CD4-positive, alpha-beta T cell (primary cell): ENCODE data around the gene ZSWIM5. TPM values are rescaled to one million over a fixed set of nuclear protein-coding genes. Genes with fewer than 3 reads are reported as not detected.
"Not testable (repeated sequence)": the region's sequence is repeated elsewhere in the genome, so short reads cannot be mapped to it uniquely, and the experiment has no call there.

Experiments used
- ATAC-seq: fragments of 200-7000 bp; cut with Tn5 transposase; one replicate; pipeline ENCODE4 v1.10.0; 2022; ENCODE audit warnings: mild to moderate bottlenecking; ENCODE audit not compliant: poor library complexity
- CTCF ChIA-PET: fragments of 350-600 bp; sonication (Branson Sonifier 250); formaldehyde crosslinking; loops from one replicate; lab custom pipeline; 2021; ENCODE audit warnings: antibody characterized with exemption, inconsistent platforms; lab: Charles Lee
- POLR2A ChIA-PET: fragments of 350-600 bp; sonication (Branson Sonifier 250); formaldehyde crosslinking; loops from one replicate; lab custom pipeline; 2021; ENCODE audit warnings: antibody characterized with exemption, inconsistent platforms; lab: Charles Lee
- DNase-seq, 14 experiments: peaks; one replicate each; pipeline ENCODE4 v3.0.0-alpha.2; 2013 to 2020; ENCODE audit warnings: mixed read lengths in 2 of 14
- H3K27ac ChIP-seq, 2 donors: one replicate each; pipeline versions ENCODE4 v1.5.1 to v1.7.0; 2013; ENCODE audit warnings: low read length in 2 of 2, low read depth in 1 of 2, mild to moderate bottlenecking in 1 of 2
- H3K27me3 ChIP-seq, 2 experiments: 1 replicate in 1 of 2; 2 replicates in 1 of 2; pipeline versions ENCODE4 v1.6.1 to v1.7.0; 2013; ENCODE audit warnings: low read length in 2 of 2, control low read depth in 1 of 2, mild to moderate bottlenecking in 1 of 2, moderate library complexity in 1 of 2; ENCODE audit not compliant: insufficient read depth in 2 of 2, control insufficient read depth in 1 of 2
- H3K36me3 ChIP-seq: one replicate; pipeline ENCODE4 v1.6.1; 2013; ENCODE audit warnings: low read length, control low read depth; ENCODE audit not compliant: insufficient read depth
- H3K4me1 ChIP-seq: one replicate; pipeline ENCODE4 v1.6.1; 2013; ENCODE audit warnings: low read length, control low read depth; ENCODE audit not compliant: insufficient read depth
- H3K4me3 ChIP-seq: one replicate; pipeline ENCODE4 v1.5.1; 2013; ENCODE audit warnings: mild to moderate bottlenecking, low read length, moderate library complexity
- H3K9me3 ChIP-seq, 2 experiments: 1 replicate in 1 of 2; 2 replicates in 1 of 2; pipeline versions ENCODE4 v1.6.1 to v1.7.0; 2013; ENCODE audit warnings: low read length in 2 of 2, mild to moderate bottlenecking in 2 of 2, control low read depth in 1 of 2, moderate library complexity in 1 of 2; ENCODE audit not compliant: control insufficient read depth in 1 of 2, insufficient read depth in 1 of 2
- H3K27ac Mint-ChIP-seq: one replicate; pipeline ENCODE4 v1.8.0; 2020; ENCODE audit warnings: mixed read lengths
- H3K27me3 Mint-ChIP-seq: one replicate; pipeline ENCODE4 v1.8.0; 2021; ENCODE audit warnings: mixed read lengths
- H3K36me3 Mint-ChIP-seq: one replicate; pipeline ENCODE4 v1.8.0; 2021; ENCODE audit warnings: low read depth, mixed read lengths
- H3K4me1 Mint-ChIP-seq: one replicate; pipeline ENCODE4 v1.8.0; 2021; ENCODE audit warnings: low read depth, mixed read lengths
- H3K4me3 Mint-ChIP-seq: one replicate; pipeline ENCODE4 v1.8.0; 2020; ENCODE audit warnings: mild to moderate bottlenecking, mixed read lengths
- H3K9me3 Mint-ChIP-seq: one replicate; pipeline ENCODE4 v1.8.0; 2020; ENCODE audit warnings: mixed read lengths
- CTCF ChIP-seq: fragments of 200-600 bp; IDR thresholded peaks from one replicate; pipeline ENCODE4 v1.8.0; 2022; ENCODE audit warnings: antibody characterized with exemption, mild to moderate bottlenecking
- intact Hi-C, 2 experiments: fragments of 100-400 bp; cut with DNase I in 1 of 2; cut with micrococcal nuclease in 1 of 2; formaldehyde crosslinking; loops; one replicate each; pipeline versions ENCODE4 v1.15.1 to v1.9.0; 2023 to 2025; cut with DNase I, micrococcal nuclease
- total RNA-seq, 174 experiments: library from RNA in 2 of 174; stranded (reverse) in 2 of 174; gene quantifications; one replicate each; pipeline ENCODE4 v1.2.3 and lab custom pipeline; 2021 to 2026

ZSWIM5 gene
- total RNA-seq, 2 experiments from 2014 or later = 0.91 to 1.1 TPM

DNA sequence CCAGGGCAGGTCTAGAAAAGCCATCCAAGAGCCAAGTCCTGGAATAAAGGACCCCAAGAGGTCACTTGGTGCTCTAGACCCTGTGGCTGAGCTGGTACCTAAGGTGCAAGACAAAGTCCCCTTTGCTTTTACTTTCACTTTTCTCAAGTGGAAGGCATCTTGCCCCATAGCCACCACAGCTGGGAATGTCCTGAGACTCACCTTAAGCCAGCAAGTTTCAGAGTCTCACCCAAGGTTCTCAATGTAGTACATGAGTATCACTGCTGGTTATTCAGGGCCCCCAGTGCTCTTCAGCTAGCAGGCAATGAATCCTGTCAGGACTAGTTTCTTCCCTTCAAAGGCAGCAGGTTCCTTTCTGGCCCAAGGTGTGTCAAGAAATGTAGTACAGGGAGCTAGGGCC, 126.9 kb downstream of the ZSWIM5 start:
- DNase-seq (no peak), ATAC-seq (no peak)
- Histone ChIP-seq H3K27ac (no peak overlapping the region), H3K9me3 (no peaks in the 10 kb centered on the region), H3K27me3 (no peaks in the 10 kb centered on the region), H3K36me3 (no peaks in the 10 kb centered on the region), H3K4me3 (no peak overlapping the region), H3K4me1 (peaks cover 10% of the 10 kb centered on the region)
- H3K4me3 Mint-ChIP-seq = no peak overlapping the region
- no peaks in the 10 kb centered on the region for H3K36me3 Mint-ChIP-seq
- peaks cover 7% of the 10 kb centered on the region for H3K9me3 Mint-ChIP-seq
- intact Hi-C loops = no loop called here
- ChIA-PET CTCF (no interaction called here), POLR2A (no interaction called here)
- no peaks in the 10 kb centered on the region for H3K27me3 Mint-ChIP-seq
- no peak for TF ChIP-seq CTCF
- no peaks in the 10 kb centered on the region for H3K4me1 Mint-ChIP-seq
- H3K27ac Mint-ChIP-seq = no peak overlapping the region

GRCh38 chr1:45076959-45077358, 129.4 kb downstream of the ZSWIM5 start:
- peaks cover 10% of the 10 kb centered on the region for H3K4me1 ChIP-seq
- intact Hi-C loops, H3K36me3 ChIP-seq, H3K9me3 ChIP-seq, H3K27ac ChIP-seq, H3K4me3 Mint-ChIP-seq, H3K4me3 ChIP-seq, H3K36me3 Mint-ChIP-seq, H3K27me3 Mint-ChIP-seq, H3K4me1 Mint-ChIP-seq, H3K27ac Mint-ChIP-seq, POLR2A ChIA-PET, H3K27me3 ChIP-seq, DNase-seq, ATAC-seq: not testable (repeated sequence)
- H3K9me3 Mint-ChIP-seq = peaks cover 15% of the 10 kb centered on the region
- CTCF ChIA-PET = interaction anchor here (0.6 kb wide), 1 partner anchor 8 kb away, joined by 3 read pairs; no protein-coding TSS in a partner anchor

DNA sequence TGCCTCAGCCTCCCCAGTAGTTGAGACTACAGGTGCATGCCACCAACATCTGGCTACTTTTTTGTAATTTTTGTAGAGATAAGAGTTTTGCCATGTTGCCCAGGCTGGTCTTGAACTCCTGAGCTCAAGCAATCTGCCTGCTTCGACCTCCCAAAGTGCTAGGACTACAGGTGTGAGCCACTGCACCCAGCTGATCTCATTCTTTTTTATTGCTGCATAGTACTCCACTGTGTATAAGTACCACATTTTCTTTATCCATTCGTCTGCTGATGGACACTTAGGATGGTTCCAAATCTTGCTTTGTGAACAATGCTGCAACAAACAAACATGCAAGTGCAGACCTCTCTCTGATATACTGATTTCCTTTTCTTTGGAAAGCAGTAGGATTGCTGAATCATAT, 134.8 kb downstream of the ZSWIM5 start:
- peaks cover 5% of the 10 kb centered on the region for H3K27me3 Mint-ChIP-seq
- ChIA-PET POLR2A (interaction anchor here (1.6 kb wide), 1 partner anchor 39 kb away, joined by 3 read pairs; no protein-coding TSS in a partner anchor), CTCF (no interaction called here)
- no peak overlapping the region for H3K4me3 Mint-ChIP-seq
- H3K9me3 Mint-ChIP-seq = peaks cover 15% of the 10 kb centered on the region
- no peaks in the 10 kb centered on the region for H3K36me3 Mint-ChIP-seq
- no peak overlapping the region for H3K27ac Mint-ChIP-seq
- intact Hi-C loops = no loop called here
- H3K4me3 ChIP-seq = no peak overlapping the region
- no peak for ATAC-seq
- no peaks in the 10 kb centered on the region for H3K4me1 Mint-ChIP-seq
- DNase-seq = no peak
- H3K27ac ChIP-seq = no peak overlapping the region
- no peaks in the 10 kb centered on the region for H3K4me1 ChIP-seq
- H3K27me3 ChIP-seq = no peaks in the 10 kb centered on the region
- H3K9me3 ChIP-seq = peaks cover 0 to 7% of the 10 kb centered on the region in 2 experiments
- TF ChIP-seq CTCF = no peak
- H3K36me3 ChIP-seq = no peaks in the 10 kb centered on the region

- Mint-ChIP-seq H3K4me3 (no peak overlapping the region), H3K27me3 (no peaks in the 10 kb centered on the region), H3K36me3 (no peaks in the 10 kb centered on the region), H3K4me1 (no peaks in the 10 kb centered on the region), H3K9me3 (no peaks in the 10 kb centered on the region), H3K27ac (no peak overlapping the region)
- no peaks in the 10 kb centered on the region for H3K4me1 ChIP-seq
- ATAC-seq (no peak), DNase-seq (no peak)
- CTCF ChIA-PET = no interaction called here
- H3K9me3 ChIP-seq = no peaks in the 10 kb centered on the region
- H3K4me3 ChIP-seq = no peak overlapping the region
- intact Hi-C loops = loop anchor here in 1 of 2 experiments (5.0 kb wide), 1 partner anchor 74 kb away; no protein-coding TSS in a partner anchor
- no peak for TF ChIP-seq CTCF
- POLR2A ChIA-PET = no interaction called here
- no peaks in the 10 kb centered on the region for H3K27me3 ChIP-seq
- no peak overlapping the region for H3K27ac ChIP-seq
- H3K36me3 ChIP-seq = no peaks in the 10 kb centered on the region
Observed at GRCh38 chr1:45067806-45068205, 138.6 kb downstream of the ZSWIM5 start.
